Measurements from ENCODE around the gene GRPR. TPM values are rescaled to one million over a fixed set of nuclear protein-coding genes. Genes with fewer than 3 reads are reported as not detected.

GRPR gene
- under 1 TPM in 5 of 6 experiments, not detected in 1; 0.11 to 0.28 (median 0.23) TPM for total RNA-seq (2021; fragmentation: NEBNext Ultra II Directional; extraction: Animal tissue kit (Norgen Biotek cat#: 25700))
- long read RNA-seq, result 0 reads

GRCh38 chrX:16123222-16123786 lies at the start of gene GRPR:
GRPR (plus strand) TSS chrX:16123565; CDS start chrX:16123954, 389 bp downstream.
- peak within 1 kb of the TSS; percentile 47; the same call in 1 of the 2 replicates for H3K4me3 Mint-ChIP-seq
- H3K36me3 Mint-ChIP-seq (ENCODE audit: low read depth), result peaks cover 8% of the 10 kb centered on the region
- peaks cover 25% of the 10 kb centered on the region for H3K4me1 Mint-ChIP-seq (ENCODE audit: low read depth)
- H3K9me3 Mint-ChIP-seq, result peaks cover 6% of the 10 kb centered on the region; the same call in 1 of the 2 replicates
- TF ChIP-seq, protein P1, sequence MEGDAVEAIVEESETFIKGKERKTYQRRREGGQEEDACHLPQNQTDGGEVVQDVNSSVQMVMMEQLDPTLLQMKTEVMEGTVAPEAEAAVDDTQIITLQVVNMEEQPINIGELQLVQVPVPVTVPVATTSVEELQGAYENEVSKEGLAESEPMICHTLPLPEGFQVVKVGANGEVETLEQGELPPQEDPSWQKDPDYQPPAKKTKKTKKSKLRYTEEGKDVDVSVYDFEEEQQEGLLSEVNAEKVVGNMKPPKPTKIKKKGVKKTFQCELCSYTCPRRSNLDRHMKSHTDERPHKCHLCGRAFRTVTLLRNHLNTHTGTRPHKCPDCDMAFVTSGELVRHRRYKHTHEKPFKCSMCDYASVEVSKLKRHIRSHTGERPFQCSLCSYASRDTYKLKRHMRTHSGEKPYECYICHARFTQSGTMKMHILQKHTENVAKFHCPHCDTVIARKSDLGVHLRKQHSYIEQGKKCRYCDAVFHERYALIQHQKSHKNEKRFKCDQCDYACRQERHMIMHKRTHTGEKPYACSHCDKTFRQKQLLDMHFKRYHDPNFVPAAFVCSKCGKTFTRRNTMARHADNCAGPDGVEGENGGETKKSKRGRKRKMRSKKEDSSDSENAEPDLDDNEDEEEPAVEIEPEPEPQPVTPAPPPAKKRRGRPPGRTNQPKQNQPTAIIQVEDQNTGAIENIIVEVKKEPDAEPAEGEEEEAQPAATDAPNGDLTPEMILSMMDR (IDR thresholded peaks at IDR 0.05), result peak; percentile 84
- no peak within 1 kb of the TSS for H3K27ac Mint-ChIP-seq
- no peaks in the 10 kb centered on the region for H3K27me3 Mint-ChIP-seq (ENCODE audit: insufficient read depth)
- DNase-seq, result peak; percentile 84

DNA sequence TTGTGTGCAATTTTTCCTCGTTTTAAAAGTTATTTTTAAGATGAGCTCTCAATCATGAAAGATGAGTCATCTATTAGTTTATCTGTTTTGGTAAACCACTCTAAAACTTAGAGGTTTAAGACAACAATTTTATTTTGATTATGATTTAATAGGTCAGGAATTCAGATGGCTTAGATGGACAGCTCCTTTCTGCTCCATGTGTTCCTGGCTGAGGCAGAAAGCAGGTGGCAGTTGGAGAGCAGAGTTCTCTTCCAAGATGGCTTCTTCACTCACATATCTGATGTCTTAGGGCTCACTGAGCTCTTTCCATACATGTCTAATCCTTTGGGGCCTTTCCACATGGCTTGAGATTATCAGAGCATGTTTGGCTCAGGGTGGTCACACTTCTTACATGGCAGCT lies 48.3 kb upstream of the GRPR start:
- Mint-ChIP-seq H3K27ac (no peak overlapping the region), H3K4me3 (no peak overlapping the region), H3K27me3 (ENCODE audit: insufficient read depth) (peaks cover 2% of the 10 kb centered on the region), H3K9me3 (no peaks in the 10 kb centered on the region), H3K4me1 (ENCODE audit: low read depth) (no peaks in the 10 kb centered on the region), H3K36me3 (ENCODE audit: low read depth) (no peaks in the 10 kb centered on the region)
- no peak for DNase-seq
- TF ChIP-seq, protein P1 (IDR thresholded peaks at IDR 0.05), result no peak

- H3K27me3 Mint-ChIP-seq (ENCODE audit: insufficient read depth), result peaks cover 2% of the 10 kb centered on the region
- DNase-seq, result no peak
- no peak overlapping the region for H3K27ac Mint-ChIP-seq
- TF ChIP-seq, protein P1 (IDR thresholded peaks at IDR 0.05), result no peak
- H3K36me3 Mint-ChIP-seq (ENCODE audit: low read depth), result no peaks in the 10 kb centered on the region
- H3K4me3 Mint-ChIP-seq, result no peak overlapping the region
- H3K9me3 Mint-ChIP-seq, result no peaks in the 10 kb centered on the region
- H3K4me1 Mint-ChIP-seq (ENCODE audit: low read depth), result no peaks in the 10 kb centered on the region
Observed at GRCh38 chrX:16076834-16077233, 46.5 kb upstream of the GRPR start.

- Mint-ChIP-seq H3K4me3 (no peak overlapping the region), H3K27me3 (ENCODE audit: insufficient read depth) (peaks cover 2% of the 10 kb centered on the region), H3K27ac (no peak overlapping the region), H3K36me3 (ENCODE audit: low read depth) (no peaks in the 10 kb centered on the region), H3K4me1 (ENCODE audit: low read depth) (no peaks in the 10 kb centered on the region), H3K9me3 (no peaks in the 10 kb centered on the region)
- TF ChIP-seq, protein P1 (IDR thresholded peaks at IDR 0.05), result no peak
- DNase-seq, result no peak
Observed at GRCh38 chrX:16077811-16078210, 45.6 kb upstream of the GRPR start.

DNA sequence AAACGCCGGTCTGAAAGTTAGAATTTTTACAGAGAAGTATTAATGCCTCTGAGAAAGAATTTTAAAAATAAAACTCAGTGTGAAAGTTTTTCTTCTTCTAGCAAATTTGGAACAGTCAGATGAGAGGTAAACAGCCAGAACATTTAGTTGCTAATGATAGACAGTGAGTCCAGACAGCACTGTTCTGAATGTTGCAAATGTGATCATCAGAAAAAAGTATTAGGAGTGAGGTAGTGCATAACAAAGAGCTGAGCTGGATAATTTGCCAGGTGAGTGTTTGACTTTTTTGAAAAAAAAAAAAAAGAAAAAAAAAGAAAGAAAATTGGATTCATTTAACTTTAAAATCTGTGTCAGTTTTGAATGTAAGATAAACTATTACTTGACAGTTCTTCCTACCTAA lies 42.0 kb upstream of the GRPR start:
- Mint-ChIP-seq H3K36me3 (ENCODE audit: low read depth) (no peaks in the 10 kb centered on the region), H3K9me3 (no peaks in the 10 kb centered on the region), H3K27me3 (ENCODE audit: insufficient read depth) (peaks cover 3% of the 10 kb centered on the region), H3K27ac (no peak overlapping the region), H3K4me3 (no peak overlapping the region), H3K4me1 (ENCODE audit: low read depth) (no peaks in the 10 kb centered on the region)
- TF ChIP-seq, protein P1 (IDR thresholded peaks at IDR 0.05), result no peak
- DNase-seq, result no peak

All from HFFc6 (cell line).